GM18873 (cell line): ENCODE results near the gene TEF.
A peak's percentile ranks its signal among the peaks of the same experiment; 100 is the strongest.

Experiments used
- ATAC-seq: cut with Tn5 transposase; IDR thresholded peaks from one replicate; pipeline ENCODE4 v1.9.1; 2021; ENCODE audit warnings: mild to moderate bottlenecking, moderate library complexity, moderate number of reproducible peaks; ENCODE audit not compliant: unreplicated experiment, low FRiP score

The TEF gene

GRCh38 chr22:41381329-41382097 is at the start of gene TEF:
TSS of gene TEF (plus strand) at chr22:41381942. CDS start at chr22:41382045, 103 bp downstream.
- peak; percentile 78 for ATAC-seq

GRCh38 chr22:41332217-41332939 is 49.4 kb upstream of the TEF start:
- ATAC-seq: no peak

GRCh38 chr22:41333806-41334205 is 47.9 kb upstream of the TEF start:
- ATAC-seq: no peak

GRCh38 chr22:41334215-41334614 is 47.5 kb upstream of the TEF start:
- no peak for ATAC-seq

- no peak for ATAC-seq
Observed at GRCh38 chr22:41334951-41335635, 46.6 kb upstream of the TEF start.

- ATAC-seq: no peak
Observed at GRCh38 chr22:41338614-41339212, 43.0 kb upstream of the TEF start.

- ATAC-seq: no peak
Observed at GRCh38 chr22:41339823-41340222, 41.9 kb upstream of the TEF start.

- no peak for ATAC-seq
Observed at GRCh38 chr22:41340357-41340756, 41.4 kb upstream of the TEF start.

- no peak for ATAC-seq
Observed at GRCh38 chr22:41341012-41341411, 40.7 kb upstream of the TEF start.

- ATAC-seq: no peak
Observed at GRCh38 chr22:41341990-41342389, 39.8 kb upstream of the TEF start.

- no peak for ATAC-seq
Observed at GRCh38 chr22:41343300-41343699, 38.4 kb upstream of the TEF start.

GRCh38 chr22:41343717-41344116 is 38.0 kb upstream of the TEF start:
- ATAC-seq: no peak

GRCh38 chr22:41344189-41344788 is 37.5 kb upstream of the TEF start:
- ATAC-seq: no peak

GRCh38 chr22:41345807-41346335 is 35.9 kb upstream of the TEF start:
- no peak for ATAC-seq

- ATAC-seq: no peak
Observed at GRCh38 chr22:41347066-41347859, 34.5 kb upstream of the TEF start.

- no peak for ATAC-seq
Observed at GRCh38 chr22:41348964-41349484, 32.7 kb upstream of the TEF start.

- ATAC-seq: no peak
Observed at GRCh38 chr22:41350087-41350486, 31.7 kb upstream of the TEF start.

- no peak for ATAC-seq
Observed at GRCh38 chr22:41351011-41351410, 30.7 kb upstream of the TEF start.

- ATAC-seq: no peak
Observed at GRCh38 chr22:41352058-41352457, 29.7 kb upstream of the TEF start.
